Fibroblast of lung (primary cell): ENCODE data around the gene KICS2. TPM values are rescaled to one million over a fixed set of nuclear protein-coding genes. Genes with fewer than 3 reads are reported as not detected.

Source experiments
- DNase-seq, 2 donors: peaks; one replicate each; pipeline versions ENCODE4 v3.0.0 to v3.0.0-alpha.2; 2010; ENCODE audit warnings: low read depth in 2 of 2
- H2AFZ ChIP-seq: 2 replicates; pipeline ENCODE4 v1.5.1; 2012; ENCODE audit warnings: low read length, control low read depth, inconsistent platforms
- H3K27ac ChIP-seq: 2 replicates; pipeline ENCODE4 v1.5.1; 2011; ENCODE audit warnings: low read length, control low read depth; ENCODE audit not compliant: insufficient read depth
- H3K27me3 ChIP-seq: 2 replicates; pipeline ENCODE4 v1.5.1; 2011; ENCODE audit warnings: mild to moderate bottlenecking, low read length; ENCODE audit not compliant: control insufficient read depth, insufficient read depth
- H3K36me3 ChIP-seq: 2 replicates; pipeline ENCODE4 v1.5.1; 2011; ENCODE audit warnings: low read length; ENCODE audit not compliant: control insufficient read depth, insufficient read depth
- H3K4me1 ChIP-seq: 2 replicates; pipeline ENCODE4 v1.5.1; 2011; ENCODE audit warnings: low read length; ENCODE audit not compliant: control insufficient read depth, insufficient read depth; ENCODE audit errors: extremely low read depth
- H3K4me2 ChIP-seq: 2 replicates; pipeline ENCODE4 v1.5.1; 2011; ENCODE audit warnings: low read length, control low read depth; ENCODE audit not compliant: insufficient read depth; ENCODE audit errors: extremely low read depth
- H3K4me3 ChIP-seq, 4 experiments: fragments of 200-600 bp in 1 of 4; sonication (generic) in 1 of 4; replicated peaks in 1 of 4; 2 replicates each; pipeline ENCODE4 v1.5.1; 2011 to 2016; ENCODE audit warnings: low read length in 4 of 4, low read depth in 3 of 4, mild to moderate bottlenecking in 3 of 4, control low read depth in 2 of 4, inconsistent platforms in 1 of 4, mixed read lengths in 1 of 4; ENCODE audit not compliant: insufficient read depth in 1 of 4; ENCODE audit errors: control extremely low read depth in 1 of 4
- H3K79me2 ChIP-seq: 2 replicates; pipeline ENCODE4 v1.5.1; 2012; ENCODE audit warnings: mild to moderate bottlenecking, low read length, inconsistent platforms; ENCODE audit not compliant: control insufficient read depth, insufficient read depth
- H3K9ac ChIP-seq: 2 replicates; pipeline ENCODE4 v1.5.1; 2011; ENCODE audit warnings: mild to moderate bottlenecking, low read length, control low read depth; ENCODE audit not compliant: insufficient read depth
- H3K9me3 ChIP-seq: 2 replicates; pipeline ENCODE4 v1.5.1; 2012; ENCODE audit warnings: low read depth, low read length; ENCODE audit not compliant: control insufficient read depth, insufficient read depth
- H4K20me1 ChIP-seq: 2 replicates; pipeline ENCODE4 v1.5.1; 2011; ENCODE audit warnings: low read length; ENCODE audit not compliant: control insufficient read depth, insufficient read depth; ENCODE audit errors: extremely low read depth
- CTCF ChIP-seq, 2 donors: IDR thresholded peaks in 1 of 2; conservative IDR thresholded peaks in 1 of 2; 1 replicate in 1 of 2; 2 replicates in 1 of 2; pipeline ENCODE4 v1.5.1; 2011 to 2012; ENCODE audit warnings: low read length in 2 of 2, control low read depth in 1 of 2, inconsistent platforms in 1 of 2, low read depth in 1 of 2, mild to moderate bottlenecking in 1 of 2
- EZH2 ChIP-seq: IDR thresholded peaks from 2 replicates; pipeline ENCODE4 v1.5.1; 2012; ENCODE audit warnings: low read length, control low read depth, mild to moderate bottlenecking; ENCODE audit errors: missing control alignments
- polyA plus RNA-seq, 2 donors: library from polyadenylated mRNA; depleted of rRNA in 1 of 2; stranded (reverse) in 1 of 2; unstranded in 1 of 2; fragments of >200 nt; gene quantifications; 2 replicates each; pipeline ENCODE4 v1.2.1, GENCODE V29; 2011 to 2012; ENCODE audit warnings: missing spikeins in 1 of 2
- total RNA-seq: library from RNA; depleted of rRNA; stranded (reverse); fragments of >200 nt; gene quantifications from 2 replicates; pipeline ENCODE4 v1.2.1, GENCODE V29; 2014

The KICS2 gene
- total and polyA plus RNA-seq, 2 donors (not counting 1 experiment from before 2014, with no cell fraction given): 3.2 to 9.7 TPM

- H3K27ac ChIP-seq: no peak overlapping the region
- no peak overlapping the region for H2AFZ ChIP-seq
- no peak for DNase-seq
These were observed 10.1 kb upstream of the KICS2 start for GRCh38 chr12:64232196-64232595.

DNA sequence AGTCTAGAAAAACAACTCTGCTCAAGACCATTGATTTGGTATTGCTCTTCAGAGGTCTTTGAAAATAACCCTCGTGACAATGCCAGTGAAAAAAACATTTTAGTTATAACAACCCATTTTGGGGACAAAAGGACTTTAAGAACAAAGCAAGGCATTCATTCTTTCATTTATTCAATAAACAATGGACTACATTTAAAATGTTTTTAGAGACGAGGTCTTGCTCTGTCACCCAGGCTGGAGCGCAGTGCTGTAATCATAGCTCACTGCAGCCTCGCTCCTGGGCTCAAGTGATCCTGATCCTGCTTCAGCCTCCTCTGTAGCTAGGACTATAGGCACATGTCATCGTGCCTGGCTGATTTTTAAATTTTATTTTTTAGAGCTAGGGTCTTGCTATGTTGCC lies 7.7 kb upstream of the KICS2 start:
- H4K20me1 ChIP-seq: no peaks in the 10 kb centered on the region
- H3K4me1 ChIP-seq: no peaks in the 10 kb centered on the region
- H3K4me2 ChIP-seq: no peak overlapping the region
- DNase-seq: no peak
- H3K36me3 ChIP-seq: no peaks in the 10 kb centered on the region
- H3K27me3 ChIP-seq: no peaks in the 10 kb centered on the region
- no peaks in the 10 kb centered on the region for H3K9me3 ChIP-seq
- H2AFZ ChIP-seq: no peak overlapping the region
- TF ChIP-seq EZH2: no peak
- no peak for TF ChIP-seq CTCF (conservative IDR thresholded peaks at IDR 0.05 in 1 of 2, IDR thresholded peaks at IDR 0.05 in 1 of 2; ENCODE audit: low read depth in 1 of 2, low read length in 2 of 2)
- no peaks in the 10 kb centered on the region for H3K79me2 ChIP-seq
- H3K4me3 ChIP-seq: no peak overlapping the region
- no peak overlapping the region for H3K27ac ChIP-seq
- no peak overlapping the region for H3K9ac ChIP-seq

More at GRCh38 chr12:64232196-64232595, 10.1 kb upstream of the KICS2 start:
- no peak overlapping the region for H3K9ac ChIP-seq
- no peaks in the 10 kb centered on the region for H3K4me1 ChIP-seq
- H3K79me2 ChIP-seq: no peaks in the 10 kb centered on the region
- TF ChIP-seq CTCF (conservative IDR thresholded peaks at IDR 0.05 in 1 of 2, IDR thresholded peaks at IDR 0.05 in 1 of 2; ENCODE audit: low read depth in 1 of 2, low read length in 2 of 2): no peak
- no peak for TF ChIP-seq EZH2
- no peaks in the 10 kb centered on the region for H3K27me3 ChIP-seq
- no peak overlapping the region for H3K4me3 ChIP-seq
- no peaks in the 10 kb centered on the region for H4K20me1 ChIP-seq
- no peaks in the 10 kb centered on the region for H3K9me3 ChIP-seq
- H3K4me2 ChIP-seq: no peak overlapping the region
- H3K36me3 ChIP-seq: no peaks in the 10 kb centered on the region

GRCh38 chr12:64229240-64229639 lies 7.1 kb upstream of the KICS2 start:
- no peak overlapping the region for H3K9ac ChIP-seq
- H2AFZ ChIP-seq: no peak overlapping the region
- no peaks in the 10 kb centered on the region for H3K79me2 ChIP-seq
- H3K4me3 ChIP-seq: no peak overlapping the region
- DNase-seq: no peak
- TF ChIP-seq CTCF (conservative IDR thresholded peaks at IDR 0.05 in 1 of 2, IDR thresholded peaks at IDR 0.05 in 1 of 2; ENCODE audit: low read depth in 1 of 2, low read length in 2 of 2) (no peak), EZH2 (no peak)
- H3K4me2 ChIP-seq: no peak overlapping the region
- H4K20me1 ChIP-seq: no peaks in the 10 kb centered on the region
- H3K9me3 ChIP-seq: no peaks in the 10 kb centered on the region
- no peaks in the 10 kb centered on the region for H3K36me3 ChIP-seq
- H3K27me3 ChIP-seq: no peaks in the 10 kb centered on the region
- H3K27ac ChIP-seq: no peak overlapping the region
- H3K4me1 ChIP-seq: no peaks in the 10 kb centered on the region
